HepG2 (cell line): ENCODE measurements around the gene FAM161A. TPM values are rescaled to one million over a fixed set of nuclear protein-coding genes. Genes with fewer than 3 reads are reported as not detected.

Experiments
- ESRRA ChIP-seq: sonication (generic); formaldehyde crosslinking; IDR thresholded peaks from 2 replicates; pipeline ENCODE4 v1.5.1; 2020; ENCODE audit warnings: mild to moderate bottlenecking, low read depth, missing genetic modification reagents
- GTF3A ChIP-seq: sonication (generic); formaldehyde crosslinking; conservative IDR thresholded peaks from 2 replicates; pipeline ENCODE4 v1.4.0; 2020; ENCODE audit warnings: mild to moderate bottlenecking, missing genetic modification reagents
- JUN ChIP-seq: sonication (generic); formaldehyde crosslinking; IDR thresholded peaks from 2 replicates; pipeline ENCODE4 v1.4.0; 2020; ENCODE audit warnings: mild to moderate bottlenecking, missing genetic modification reagents
- KMT2B ChIP-seq: IDR thresholded peaks from 2 replicates; pipeline ENCODE4 v1.6.1; 2016; ENCODE audit warnings: missing genetic modification reagents, missing compliant biosample characterization
- NFE2 ChIP-seq: sonication (generic); formaldehyde crosslinking; IDR thresholded peaks from 2 replicates; pipeline ENCODE4 v1.4.0; 2020; ENCODE audit warnings: missing genetic modification reagents
- POLR2A ChIP-seq, 2 experiments: IDR thresholded peaks; 2 replicates each; pipeline ENCODE4 v1.6.1; 2011; ENCODE audit warnings: low read depth in 2 of 2, low read length in 2 of 2, mild to moderate bottlenecking in 1 of 2, moderate library complexity in 1 of 2; ENCODE audit not compliant: insufficient read depth in 1 of 2
- SRSF4 ChIP-seq: fragments of 200-400 bp; formaldehyde crosslinking; IDR thresholded peaks from one replicate; pipeline ENCODE4 v1.6.1; 2018; ENCODE audit warnings: mild to moderate bottlenecking, low read depth, low read length, moderate library complexity; ENCODE audit not compliant: poor library complexity, severe bottlenecking
- XRCC5 ChIP-seq: fragments of 200-400 bp; formaldehyde crosslinking; optimal IDR thresholded peaks from 2 replicates; pipeline ENCODE3; 2017; ENCODE audit warnings: mild to moderate bottlenecking, low read length
- ZFP36L1 ChIP-seq: sonication (generic); formaldehyde crosslinking; IDR thresholded peaks from 2 replicates; pipeline ENCODE4 v1.8.0; 2022; ENCODE audit warnings: mild to moderate bottlenecking, missing genetic modification reagents, moderate library complexity
- ZFP36L2 ChIP-seq: sonication (generic); formaldehyde crosslinking; IDR thresholded peaks from 2 replicates; pipeline ENCODE4 v1.4.0; 2020; ENCODE audit warnings: missing genetic modification reagents
- ZNF296 ChIP-seq: sonication (generic); formaldehyde crosslinking; conservative IDR thresholded peaks from 2 replicates; pipeline ENCODE4 v1.5.0; 2020; ENCODE audit warnings: mild to moderate bottlenecking, missing genetic modification reagents
- ZNF850 ChIP-seq: sonication (generic); formaldehyde crosslinking; conservative IDR thresholded peaks from 2 replicates; pipeline ENCODE4 v1.9.0; 2021; ENCODE audit warnings: mild to moderate bottlenecking, missing genetic modification reagents
- polyA plus RNA-seq, 8 experiments: library from polyadenylated mRNA; depleted of rRNA in 3 of 8; stranded (reverse) in 7 of 8; unstranded in 1 of 8; fragments of >200 nt; fragmentation: Illumina TruSeq in 4 of 8; extraction: Trizol in 4 of 8; gene quantifications; 2 replicates each; pipeline versions ENCODE4 v1.2.1 to v1.2.3, GENCODE V29; 2011 to 2016; ENCODE audit warnings: low read depth in 4 of 8, missing spikeins in 1 of 8, mixed read lengths in 1 of 8; ENCODE audit not compliant: insufficient read depth in 1 of 8
- total RNA-seq, 5 experiments: library from RNA; depleted of rRNA; stranded (reverse); fragments of >200 nt; fragmentation: Illumina TruSeq; extraction: Trizol; gene quantifications; 2 replicates each; pipeline ENCODE4 v1.2.3, GENCODE V29; 2016; ENCODE audit warnings: low read depth in 1 of 5
- TF ChIP-seq, protein P1 (sequence below): sonication (generic); formaldehyde crosslinking; IDR thresholded peaks from 2 replicates; pipeline ENCODE4 v1.8.1; 2023; ENCODE audit warnings: mild to moderate bottlenecking, missing genetic modification reagents, borderline replicate concordance
- TF ChIP-seq, protein P2 (sequence below): sonication (generic); formaldehyde crosslinking; IDR thresholded peaks from 2 replicates; pipeline ENCODE4 v1.4.0; 2020; ENCODE audit warnings: missing genetic modification reagents, mild to moderate bottlenecking, borderline replicate concordance
- TF ChIP-seq, protein P3 (sequence below): sonication (generic); formaldehyde crosslinking; IDR thresholded peaks from 2 replicates; pipeline ENCODE4 v1.5.0; 2020; ENCODE audit warnings: mild to moderate bottlenecking, missing genetic modification reagents, borderline replicate concordance

FAM161A gene
- total and polyA plus RNA-seq, 2 of the 13 experiments (the other 11 are each of a cell fraction or from before 2014, with no cell fraction given) = 2.7 to 3.4 TPM

DNA sequence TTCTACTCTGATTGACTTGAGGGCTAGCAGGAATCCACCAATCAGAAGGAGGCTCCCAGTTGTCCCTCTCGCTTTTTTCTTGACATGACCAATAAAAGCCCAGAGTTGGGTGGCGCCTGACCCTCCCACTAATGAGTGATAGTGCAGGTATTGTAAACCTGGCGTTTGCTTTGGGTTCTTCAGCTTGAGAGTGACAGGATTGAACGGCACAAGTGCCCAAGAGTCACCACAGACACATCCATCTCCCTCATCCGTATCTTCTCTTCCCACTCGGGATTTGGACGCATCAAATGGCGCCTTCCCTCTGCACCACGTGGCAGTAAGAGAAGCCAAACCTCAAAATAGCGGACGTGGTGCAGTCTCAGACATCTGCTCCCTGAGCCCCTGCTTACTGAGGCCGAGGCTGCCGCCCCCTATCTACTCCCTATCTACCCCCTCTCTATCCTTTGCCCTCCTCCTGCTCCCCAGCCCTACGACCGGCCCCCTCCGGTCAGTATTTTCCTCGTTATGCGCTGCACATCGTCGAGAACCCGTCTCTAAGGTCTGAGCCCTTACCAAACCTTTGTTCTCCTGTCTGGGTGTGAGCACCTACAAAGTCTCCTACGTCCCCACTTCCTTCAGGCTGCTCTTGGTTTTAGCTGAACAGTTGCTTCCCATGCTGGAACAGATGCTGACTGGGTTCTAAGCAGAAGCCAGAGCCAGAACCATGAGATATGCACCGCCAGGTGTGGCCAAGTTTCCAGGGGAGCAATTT, 881 bp upstream of the FAM161A start (continued):
- TF ChIP-seq, protein P1, sequence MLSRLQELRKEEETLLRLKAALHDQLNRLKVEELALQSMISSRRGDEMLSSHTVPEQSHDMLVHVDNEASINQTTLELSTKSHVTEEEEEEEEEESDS (CRISPR knock-in tag) = peak; percentile 13; the same call in 1 of the 2 replicates
- TF ChIP-seq ZNF296 (CRISPR knock-in tag) (0 out of 2 replicates have a peak, but pooled peaks have one; percentile 18), KMT2B (CRISPR knock-in tag) (peak; percentile 78), GTF3A (CRISPR knock-in tag) (0 out of 2 replicates have a peak, but pooled peaks have one; percentile 77), JUN (peak; percentile 37; the same call in 1 of the 2 replicates), ESRRA (no peak; the same call in 1 of the 2 replicates), POLR2A (IDR thresholded peaks at IDR 0.05; ENCODE audit: insufficient read depth in 1 of 2, low read depth in 2 of 2, low read length in 2 of 2) (peak; percentile 85 to 92), XRCC5 (no peak), ZFP36L2 (no peak), ZNF850 (CRISPR knock-in tag) (no peak), NFE2 (no peak), SRSF4 (no peak), ZFP36L1 (CRISPR knock-in tag) (peak; percentile 52; the same call in 1 of the 2 replicates)
- TF ChIP-seq, protein P2, sequence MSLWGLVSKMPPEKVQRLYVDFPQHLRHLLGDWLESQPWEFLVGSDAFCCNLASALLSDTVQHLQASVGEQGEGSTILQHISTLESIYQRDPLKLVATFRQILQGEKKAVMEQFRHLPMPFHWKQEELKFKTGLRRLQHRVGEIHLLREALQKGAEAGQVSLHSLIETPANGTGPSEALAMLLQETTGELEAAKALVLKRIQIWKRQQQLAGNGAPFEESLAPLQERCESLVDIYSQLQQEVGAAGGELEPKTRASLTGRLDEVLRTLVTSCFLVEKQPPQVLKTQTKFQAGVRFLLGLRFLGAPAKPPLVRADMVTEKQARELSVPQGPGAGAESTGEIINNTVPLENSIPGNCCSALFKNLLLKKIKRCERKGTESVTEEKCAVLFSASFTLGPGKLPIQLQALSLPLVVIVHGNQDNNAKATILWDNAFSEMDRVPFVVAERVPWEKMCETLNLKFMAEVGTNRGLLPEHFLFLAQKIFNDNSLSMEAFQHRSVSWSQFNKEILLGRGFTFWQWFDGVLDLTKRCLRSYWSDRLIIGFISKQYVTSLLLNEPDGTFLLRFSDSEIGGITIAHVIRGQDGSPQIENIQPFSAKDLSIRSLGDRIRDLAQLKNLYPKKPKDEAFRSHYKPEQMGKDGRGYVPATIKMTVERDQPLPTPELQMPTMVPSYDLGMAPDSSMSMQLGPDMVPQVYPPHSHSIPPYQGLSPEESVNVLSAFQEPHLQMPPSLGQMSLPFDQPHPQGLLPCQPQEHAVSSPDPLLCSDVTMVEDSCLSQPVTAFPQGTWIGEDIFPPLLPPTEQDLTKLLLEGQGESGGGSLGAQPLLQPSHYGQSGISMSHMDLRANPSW (CRISPR knock-in tag) = no peak
- TF ChIP-seq, protein P3, sequence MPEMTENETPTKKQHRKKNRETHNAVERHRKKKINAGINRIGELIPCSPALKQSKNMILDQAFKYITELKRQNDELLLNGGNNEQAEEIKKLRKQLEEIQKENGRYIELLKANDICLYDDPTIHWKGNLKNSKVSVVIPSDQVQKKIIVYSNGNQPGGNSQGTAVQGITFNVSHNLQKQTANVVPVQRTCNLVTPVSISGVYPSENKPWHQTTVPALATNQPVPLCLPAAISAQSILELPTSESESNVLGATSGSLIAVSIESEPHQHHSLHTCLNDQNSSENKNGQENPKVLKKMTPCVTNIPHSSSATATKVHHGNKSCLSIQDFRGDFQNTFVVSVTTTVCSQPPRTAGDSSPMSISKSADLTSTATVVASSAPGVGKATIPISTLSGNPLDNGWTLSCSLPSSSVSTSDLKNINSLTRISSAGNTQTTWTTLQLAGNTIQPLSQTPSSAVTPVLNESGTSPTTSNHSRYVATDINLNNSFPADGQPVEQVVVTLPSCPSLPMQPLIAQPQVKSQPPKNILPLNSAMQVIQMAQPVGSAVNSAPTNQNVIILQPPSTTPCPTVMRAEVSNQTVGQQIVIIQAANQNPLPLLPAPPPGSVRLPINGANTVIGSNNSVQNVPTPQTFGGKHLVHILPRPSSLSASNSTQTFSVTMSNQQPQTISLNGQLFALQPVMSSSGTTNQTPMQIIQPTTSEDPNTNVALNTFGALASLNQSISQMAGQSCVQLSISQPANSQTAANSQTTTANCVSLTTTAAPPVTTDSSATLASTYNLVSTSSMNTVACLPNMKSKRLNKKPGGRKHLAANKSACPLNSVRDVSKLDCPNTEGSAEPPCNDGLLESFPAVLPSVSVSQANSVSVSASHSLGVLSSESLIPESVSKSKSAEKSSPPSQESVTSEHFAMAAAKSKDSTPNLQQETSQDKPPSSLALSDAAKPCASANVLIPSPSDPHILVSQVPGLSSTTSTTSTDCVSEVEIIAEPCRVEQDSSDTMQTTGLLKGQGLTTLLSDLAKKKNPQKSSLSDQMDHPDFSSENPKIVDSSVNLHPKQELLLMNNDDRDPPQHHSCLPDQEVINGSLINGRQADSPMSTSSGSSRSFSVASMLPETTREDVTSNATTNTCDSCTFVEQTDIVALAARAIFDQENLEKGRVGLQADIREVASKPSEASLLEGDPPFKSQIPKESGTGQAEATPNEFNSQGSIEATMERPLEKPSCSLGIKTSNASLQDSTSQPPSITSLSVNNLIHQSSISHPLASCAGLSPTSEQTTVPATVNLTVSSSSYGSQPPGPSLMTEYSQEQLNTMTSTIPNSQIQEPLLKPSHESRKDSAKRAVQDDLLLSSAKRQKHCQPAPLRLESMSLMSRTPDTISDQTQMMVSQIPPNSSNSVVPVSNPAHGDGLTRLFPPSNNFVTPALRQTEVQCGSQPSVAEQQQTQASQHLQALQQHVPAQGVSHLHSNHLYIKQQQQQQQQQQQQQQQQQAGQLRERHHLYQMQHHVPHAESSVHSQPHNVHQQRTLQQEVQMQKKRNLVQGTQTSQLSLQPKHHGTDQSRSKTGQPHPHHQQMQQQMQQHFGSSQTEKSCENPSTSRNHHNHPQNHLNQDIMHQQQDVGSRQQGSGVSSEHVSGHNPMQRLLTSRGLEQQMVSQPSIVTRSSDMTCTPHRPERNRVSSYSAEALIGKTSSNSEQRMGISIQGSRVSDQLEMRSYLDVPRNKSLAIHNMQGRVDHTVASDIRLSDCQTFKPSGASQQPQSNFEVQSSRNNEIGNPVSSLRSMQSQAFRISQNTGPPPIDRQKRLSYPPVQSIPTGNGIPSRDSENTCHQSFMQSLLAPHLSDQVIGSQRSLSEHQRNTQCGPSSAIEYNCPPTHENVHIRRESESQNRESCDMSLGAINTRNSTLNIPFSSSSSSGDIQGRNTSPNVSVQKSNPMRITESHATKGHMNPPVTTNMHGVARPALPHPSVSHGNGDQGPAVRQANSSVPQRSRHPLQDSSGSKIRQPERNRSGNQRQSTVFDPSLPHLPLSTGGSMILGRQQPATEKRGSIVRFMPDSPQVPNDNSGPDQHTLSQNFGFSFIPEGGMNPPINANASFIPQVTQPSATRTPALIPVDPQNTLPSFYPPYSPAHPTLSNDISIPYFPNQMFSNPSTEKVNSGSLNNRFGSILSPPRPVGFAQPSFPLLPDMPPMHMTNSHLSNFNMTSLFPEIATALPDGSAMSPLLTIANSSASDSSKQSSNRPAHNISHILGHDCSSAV = no peak
